ENCODE measurements around the gene FNIP2. TPM values are rescaled to one million over a fixed set of nuclear protein-coding genes. Genes with fewer than 3 reads are reported as not detected.

The FNIP2 gene
- total and polyA plus RNA-seq, 9 of the 15 experiments (the other 6 are each of a cell fraction or from before 2014, with no cell fraction given) = 1.7 to 15.5 (median 8.3) TPM

- 0 out of 2 replicates have a peak overlapping the region, but pooled peaks have one; percentile 34 for H2AFZ ChIP-seq (ENCODE audit: low read depth, low read length)
- no peaks in the 10 kb centered on the region for H3K9me3 ChIP-seq (replicated peaks; ENCODE audit: control insufficient read depth, insufficient read depth, low read depth, low read length)
- H3K79me2 ChIP-seq (ENCODE audit: control insufficient read depth, insufficient read depth, low read length) = peaks cover 23% of the 10 kb centered on the region
- DNase-seq (ENCODE audit: extremely low read depth in 1 of 4, low spot score in 3 of 4) = no peak
- no peaks in the 10 kb centered on the region for H3K27me3 ChIP-seq (ENCODE audit: control insufficient read depth in 2 of 2, insufficient read depth in 2 of 2, low read length in 2 of 2)
- H3K36me3 ChIP-seq (ENCODE audit: control insufficient read depth, insufficient read depth, low read length) = no peaks in the 10 kb centered on the region
- no peak overlapping the region for H3K9ac ChIP-seq (ENCODE audit: insufficient read depth in 1 of 2, low read depth in 2 of 2, low read length in 2 of 2)
- no peak overlapping the region for H3K27ac ChIP-seq (ENCODE audit: extremely low read depth, low read depth, low read length)
- no peak for ATAC-seq
- intact Hi-C loops (cut with micrococcal nuclease) = loop anchor here (5.0 kb wide), 1 partner anchor 94 kb away; the partner anchor contains the start of genes C4orf46 and ETFDH
- no peaks in the 10 kb centered on the region for H3K9me1 ChIP-seq (ENCODE audit: control insufficient read depth, insufficient read depth, low read length)
- H3K4me1 ChIP-seq (replicated peaks in 1 of 2; ENCODE audit: control insufficient read depth in 2 of 2, insufficient read depth in 2 of 2, low read length in 2 of 2) = peaks cover 9 to 13% of the 10 kb centered on the region in 2 experiments; a peak in 4 of 5 replicates
- no TSS peak for BruUV-seq (replicated peaks)
- POLR2A ChIA-PET = no interaction called here
- WGBS (ENCODE audit: insufficient coverage, low coverage, missing lambda C conversion rate) = 28% methylated on average over 6 of the region's 6 CpGs
- H4K20me1 ChIP-seq (replicated peaks; ENCODE audit: control insufficient read depth, insufficient read depth, low read length) = no peaks in the 10 kb centered on the region
- CTCF ChIA-PET (ENCODE audit: low intra/inter-chr PET ratio) = no interaction called here
- no peak overlapping the region for H3K4me2 ChIP-seq (ENCODE audit: insufficient read depth, low read length)
- no peak for FAIRE-seq
- no peak overlapping the region for H3K4me3 ChIP-seq
- in situ Hi-C loops (cut with MboI) = no loop called here
- TF ChIP-seq HMBOX1 (IDR thresholded peaks at IDR 0.05) = peak; percentile 48; the same call in 1 of the 2 replicates
- no peak for TF ChIP-seq TFE3 (CRISPR knock-in tag; IDR thresholded peaks at IDR 0.05)
- no peak for TF ChIP-seq ZNF584 (CRISPR knock-in tag; IDR thresholded peaks at IDR 0.05; ENCODE audit: low read depth)
- no peak for TF ChIP-seq TBP (optimal IDR thresholded peaks at IDR 0.05; ENCODE audit: low read depth, low read length)
- TF ChIP-seq, protein P1, sequence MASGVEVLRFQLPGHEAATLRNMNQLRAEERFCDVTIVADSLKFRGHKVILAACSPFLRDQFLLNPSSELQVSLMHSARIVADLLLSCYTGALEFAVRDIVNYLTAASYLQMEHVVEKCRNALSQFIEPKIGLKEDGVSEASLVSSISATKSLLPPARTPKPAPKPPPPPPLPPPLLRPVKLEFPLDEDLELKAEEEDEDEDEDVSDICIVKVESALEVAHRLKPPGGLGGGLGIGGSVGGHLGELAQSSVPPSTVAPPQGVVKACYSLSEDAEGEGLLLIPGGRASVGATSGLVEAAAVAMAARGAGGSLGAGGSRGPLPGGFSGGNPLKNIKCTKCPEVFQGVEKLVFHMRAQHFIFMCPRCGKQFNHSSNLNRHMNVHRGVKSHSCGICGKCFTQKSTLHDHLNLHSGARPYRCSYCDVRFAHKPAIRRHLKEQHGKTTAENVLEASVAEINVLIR (CRISPR knock-in tag; IDR thresholded peaks at IDR 0.05) = no peak
- TF ChIP-seq CEBPG (CRISPR knock-in tag; IDR thresholded peaks at IDR 0.05) = no peak
- TF ChIP-seq CEBPG (tag; conservative IDR thresholded peaks at IDR 0.05 in 1 of 2, IDR thresholded peaks at IDR 0.05 in 1 of 2) = 0 out of 4 replicates have a peak, but pooled peaks of 1 of the 2 experiments have one; percentile 14
- TF ChIP-seq MAZ (CRISPR knock-in tag; conservative IDR thresholded peaks at IDR 0.05 in 1 of 2, IDR thresholded peaks at IDR 0.05 in 1 of 2) = no peak
- no peak for TF ChIP-seq NFYB (IDR thresholded peaks at IDR 0.05; ENCODE audit: extremely low read depth, insufficient read length)
- no peak for TF ChIP-seq HMGN3 (IDR thresholded peaks at IDR 0.05; ENCODE audit: borderline replicate concordance, extremely low read depth, insufficient read length, low read depth, low read length)
- TF ChIP-seq ATF1 (CRISPR knock-in tag; IDR thresholded peaks at IDR 0.05) = no peak
- no peak for TF ChIP-seq ATF1 (tag; IDR thresholded peaks at IDR 0.05)
- peak; percentile 24 for TF ChIP-seq MEIS2 (IDR thresholded peaks at IDR 0.05; ENCODE audit: partially characterized antibody)
- no peak for TF ChIP-seq NBN (IDR thresholded peaks at IDR 0.05; ENCODE audit: low read depth)
- no peak for TF ChIP-seq KAT8 (IDR thresholded peaks at IDR 0.05; ENCODE audit: low read depth)
- TF ChIP-seq CTBP1 (IDR thresholded peaks at IDR 0.05; ENCODE audit: borderline replicate concordance) = no peak
- TF ChIP-seq MCM3 (IDR thresholded peaks at IDR 0.05) = no peak
- no peak for TF ChIP-seq ZNF408 (CRISPR knock-in tag; IDR thresholded peaks at IDR 0.05; ENCODE audit: low read depth)
- TF ChIP-seq ARID1B (IDR thresholded peaks at IDR 0.05) = no peak
Measured at GRCh38 chr4:158766434-158767044, 2.3 kb upstream of the FNIP2 start.

Measured in K562 (cell line).